ENCODE measurements around the gene BAIAP3.

DNA sequence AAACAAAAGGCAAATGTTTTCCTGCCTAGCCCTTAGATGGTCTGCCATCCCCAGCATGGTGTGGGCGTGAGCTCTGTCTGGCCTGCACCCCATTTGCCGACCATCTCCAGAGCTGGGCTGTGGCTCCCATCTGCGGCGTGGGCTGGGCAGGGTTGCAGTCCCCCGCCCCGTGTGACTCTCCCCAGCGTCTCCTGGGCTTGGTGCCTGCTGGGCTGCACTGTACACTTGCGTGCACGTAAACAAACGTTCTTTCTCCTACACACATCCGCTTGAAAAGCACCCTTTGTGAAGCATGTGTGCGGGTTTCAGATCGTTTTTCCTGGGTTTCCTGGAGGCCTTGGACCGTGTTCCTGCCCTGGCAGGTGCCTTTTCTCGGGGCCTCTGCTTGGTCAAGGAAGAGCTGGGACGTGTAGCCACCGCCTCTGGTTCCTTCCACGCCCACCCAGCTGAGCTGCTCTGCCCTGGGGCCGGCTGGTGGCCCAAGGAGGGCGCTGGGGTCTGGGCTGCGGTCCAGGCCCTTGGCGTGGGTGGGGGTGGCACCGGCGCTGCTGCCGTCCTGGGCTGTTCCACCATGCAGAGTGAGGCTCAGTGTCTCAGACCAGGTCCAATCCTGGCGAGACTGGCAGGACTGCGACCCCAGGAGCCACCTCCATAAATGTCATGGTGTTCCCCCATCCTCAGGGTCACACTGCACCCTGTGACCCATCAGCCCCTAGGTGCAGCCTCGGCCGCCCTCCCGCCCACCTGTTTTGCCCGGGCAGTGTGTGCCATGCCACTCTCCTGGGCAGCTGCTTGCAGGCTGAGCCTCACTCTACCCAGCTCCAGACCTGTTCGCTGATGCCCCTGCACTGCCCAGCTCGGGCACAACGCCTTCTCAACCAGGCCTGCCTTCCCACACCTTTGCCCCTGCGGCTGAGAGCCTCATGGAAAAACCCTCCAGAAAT lies 9.9 kb upstream of the BAIAP3 start:
- TF ChIP-seq POLR2A (IDR thresholded peaks at IDR 0.05) (no peak), POLR2AphosphoS5 (IDR thresholded peaks at IDR 0.05) (no peak), EP300 (IDR thresholded peaks at IDR 0.05) (no peak)
- TF ChIP-seq, protein P1, sequence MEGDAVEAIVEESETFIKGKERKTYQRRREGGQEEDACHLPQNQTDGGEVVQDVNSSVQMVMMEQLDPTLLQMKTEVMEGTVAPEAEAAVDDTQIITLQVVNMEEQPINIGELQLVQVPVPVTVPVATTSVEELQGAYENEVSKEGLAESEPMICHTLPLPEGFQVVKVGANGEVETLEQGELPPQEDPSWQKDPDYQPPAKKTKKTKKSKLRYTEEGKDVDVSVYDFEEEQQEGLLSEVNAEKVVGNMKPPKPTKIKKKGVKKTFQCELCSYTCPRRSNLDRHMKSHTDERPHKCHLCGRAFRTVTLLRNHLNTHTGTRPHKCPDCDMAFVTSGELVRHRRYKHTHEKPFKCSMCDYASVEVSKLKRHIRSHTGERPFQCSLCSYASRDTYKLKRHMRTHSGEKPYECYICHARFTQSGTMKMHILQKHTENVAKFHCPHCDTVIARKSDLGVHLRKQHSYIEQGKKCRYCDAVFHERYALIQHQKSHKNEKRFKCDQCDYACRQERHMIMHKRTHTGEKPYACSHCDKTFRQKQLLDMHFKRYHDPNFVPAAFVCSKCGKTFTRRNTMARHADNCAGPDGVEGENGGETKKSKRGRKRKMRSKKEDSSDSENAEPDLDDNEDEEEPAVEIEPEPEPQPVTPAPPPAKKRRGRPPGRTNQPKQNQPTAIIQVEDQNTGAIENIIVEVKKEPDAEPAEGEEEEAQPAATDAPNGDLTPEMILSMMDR (IDR thresholded peaks at IDR 0.05): no peak
